Upper lobe of left lung (tissue), 6 donors: ENCODE measurements around the gene NFATC3. TPM values are rescaled to one million over a fixed set of nuclear protein-coding genes. Genes with fewer than 3 reads are reported as not detected.
"Not testable (repeated sequence)": the region's sequence is repeated elsewhere in the genome, so short reads cannot be mapped to it uniquely, and the experiment has no call there.

Experiments
- ATAC-seq, 2 donors: fragments of 200-7000 bp; cut with Tn5 transposase; one replicate each; pipeline ENCODE4 v1.9.1; 2022; ENCODE audit warnings: mild to moderate bottlenecking in 2 of 2, moderate library complexity in 2 of 2; ENCODE audit not compliant: low FRiP score in 2 of 2
- DNase-seq, 2 donors: peaks; one replicate each; pipeline ENCODE4 v3.0.0-alpha.2; 2019 to 2020
- H3K27ac ChIP-seq, 4 donors: fragments of 200-600 bp; sonication (generic); one replicate each; pipeline ENCODE4 v1.5.1; 2016 to 2019
- H3K27me3 ChIP-seq, 4 donors: fragments of 200-600 bp; sonication (generic); one replicate each; pipeline ENCODE4 v1.5.1; 2017 to 2019
- H3K36me3 ChIP-seq, 4 donors: fragments of 200-600 bp; sonication (generic); one replicate each; pipeline ENCODE4 v1.5.1; 2016 to 2019
- H3K4me1 ChIP-seq, 4 donors: fragments of 200-600 bp; sonication (generic); one replicate each; pipeline ENCODE4 v1.5.1; 2018 to 2019
- H3K4me3 ChIP-seq, 4 donors: fragments of 200-600 bp; sonication (generic); one replicate each; pipeline ENCODE4 v1.5.1; 2017 to 2019; ENCODE audit warnings: mild to moderate bottlenecking in 2 of 4, moderate library complexity in 1 of 4
- H3K9me3 ChIP-seq, 4 donors: fragments of 200-600 bp; sonication (generic); one replicate each; pipeline ENCODE4 v1.5.1; 2018 to 2019
- CTCF ChIP-seq, 6 experiments: fragments of 450-650 bp in 4 of 6; fragments of 200-600 bp in 2 of 6; sonication (generic) in 2 of 6; IDR thresholded peaks; one replicate each; pipeline ENCODE4 v1.5.1; 2016 to 2019; ENCODE audit warnings: antibody characterized with exemption in 6 of 6
- EP300 ChIP-seq, 4 donors: sonication (generic); formaldehyde crosslinking; IDR thresholded peaks; one replicate each; pipeline ENCODE4 v1.5.1; 2017; ENCODE audit warnings: antibody characterized with exemption in 4 of 4, control low read depth in 2 of 4
- POLR2A ChIP-seq, 4 donors: fragments of 450-650 bp; IDR thresholded peaks; one replicate each; pipeline ENCODE4 v1.5.1; 2016 to 2017; ENCODE audit warnings: antibody characterized with exemption in 4 of 4, mild to moderate bottlenecking in 2 of 4
- POLR2AphosphoS5 ChIP-seq, 2 donors: sonication (generic); formaldehyde crosslinking; IDR thresholded peaks; one replicate each; pipeline ENCODE4 v1.5.1; 2017; ENCODE audit warnings: antibody characterized with exemption in 2 of 2
- whole genome bisulfite sequencing, 2 donors: methylation state at CpG; one replicate each; pipeline ENCODE4 v1.1.5; 2017 to 2018; 5-methylcytosine and 5-hydroxymethylcytosine counted together
- total RNA-seq, 6 donors: library from RNA; depleted of rRNA in 4 of 6; stranded (reverse); fragments of >200 nt in 4 of 6; gene quantifications; one replicate each; pipeline versions ENCODE4 v1.1.0 to v1.2.1, GENCODE V29; 2016 to 2021
- donor health status: DM: no; HTN: no; CAD: no; lungs with moderate emphysema.
- donor health status: DM: no; HTN: yes; CAD: no; lungs with severe emphysema.

NFATC3 gene
- total RNA-seq, 6 donors from 2014 or later, result 49.1 to 95.3 (median 68.0) TPM

GRCh38 chr16:68090533-68090932, 5.4 kb downstream of the NFATC3 start:
- H3K27ac ChIP-seq, result peak overlapping the region in 1 of 4 donors; percentile 20
- H3K27me3 ChIP-seq, result no peaks in the 10 kb centered on the region
- DNase-seq, result no peak
- H3K36me3 ChIP-seq, result no peaks in the 10 kb centered on the region
- H3K4me3 ChIP-seq, result no peak overlapping the region
- WGBS, 2 donors, result 38 to 49% methylated on average over 3 of the region's 3 CpGs
- peaks cover 48 to 81% (median 67%) of the 10 kb centered on the region in 4 donors for H3K4me1 ChIP-seq
- no peaks in the 10 kb centered on the region for H3K9me3 ChIP-seq
- TF ChIP-seq POLR2A (IDR thresholded peaks at IDR 0.05) (no peak), POLR2AphosphoS5 (IDR thresholded peaks at IDR 0.05) (no peak), EP300 (IDR thresholded peaks at IDR 0.05) (no peak), CTCF (IDR thresholded peaks at IDR 0.05) (no peak)
- ATAC-seq, result no peak

- Histone ChIP-seq H3K9me3 (no peaks in the 10 kb centered on the region), H3K4me1 (peaks cover 48 to 80% (median 67%) of the 10 kb centered on the region in 4 donors), H3K27ac (peak overlapping the region in 3 of 4 donors; percentile 9 to 36 (median 10)), H3K27me3 (no peaks in the 10 kb centered on the region), H3K4me3 (no peak overlapping the region), H3K36me3 (no peaks in the 10 kb centered on the region)
- WGBS, 2 donors, result 76 to 92% methylated on average over 5 of the region's 5 CpGs
- no peak for DNase-seq
- TF ChIP-seq CTCF (IDR thresholded peaks at IDR 0.05) (no peak), POLR2AphosphoS5 (IDR thresholded peaks at IDR 0.05) (no peak), EP300 (IDR thresholded peaks at IDR 0.05) (no peak), POLR2A (IDR thresholded peaks at IDR 0.05) (no peak)
- no peak for ATAC-seq
These were observed 6.5 kb downstream of the NFATC3 start for GRCh38 chr16:68091380-68092261.

GRCh38 chr16:68092275-68092674, 7.1 kb downstream of the NFATC3 start:
- peaks cover 42 to 74% (median 62%) of the 10 kb centered on the region in 4 donors for H3K4me1 ChIP-seq

GRCh38 chr16:68093816-68094613, 8.8 kb downstream of the NFATC3 start:
- peak overlapping the region in 1 of 4 donors; percentile 7 for H3K27ac ChIP-seq
- WGBS, 2 donors, result 77 to 88% methylated on average over 5 of the region's 5 CpGs
- H3K4me1 ChIP-seq, result peaks cover 30 to 58% (median 46%) of the 10 kb centered on the region in 4 donors
- H3K36me3 ChIP-seq, result peaks cover 0 to 7% (median 0%) of the 10 kb centered on the region in 4 donors
- DNase-seq (no peak), ATAC-seq (peak in 1 of 2 donors; percentile 75)
- no peaks in the 10 kb centered on the region for H3K9me3 ChIP-seq
- TF ChIP-seq POLR2A (IDR thresholded peaks at IDR 0.05) (no peak), POLR2AphosphoS5 (IDR thresholded peaks at IDR 0.05) (no peak), EP300 (IDR thresholded peaks at IDR 0.05) (no peak), CTCF (IDR thresholded peaks at IDR 0.05) (peak in 3 of 6 experiments; percentile 31 to 39 (median 37))
- H3K4me3 ChIP-seq, result no peak overlapping the region
- H3K27me3 ChIP-seq, result no peaks in the 10 kb centered on the region

More at GRCh38 chr16:68092275-68092674, 7.1 kb downstream of the NFATC3 start:
- not testable (repeated sequence) for DNase-seq, H3K27me3 ChIP-seq, H3K4me3 ChIP-seq, H3K9me3 ChIP-seq, ATAC-seq, H3K36me3 ChIP-seq
- peak overlapping the region in 2 of 4 donors; percentile 9 to 36 for H3K27ac ChIP-seq
- WGBS, 2 donors, result 85 to 90% methylated on average over 10 of the region's 10 CpGs

GRCh38 chr16:68094614-68094934, 9.4 kb downstream of the NFATC3 start:
- Histone ChIP-seq H3K36me3 (peaks cover 0 to 9% (median 0%) of the 10 kb centered on the region in 4 donors), H3K27me3 (no peaks in the 10 kb centered on the region), H3K4me1 (peaks cover 30 to 53% (median 41%) of the 10 kb centered on the region in 4 donors), H3K4me3 (no peak overlapping the region), H3K9me3 (no peaks in the 10 kb centered on the region), H3K27ac (peak overlapping the region in 1 of 4 donors; percentile 7)
- no peak for DNase-seq
- 82 to 84% methylated on average over 4 of the region's 4 CpGs for WGBS, 2 donors
- no peak for ATAC-seq
- TF ChIP-seq POLR2A (IDR thresholded peaks at IDR 0.05) (no peak), CTCF (IDR thresholded peaks at IDR 0.05) (peak in 1 of 6 experiments; percentile 7), EP300 (IDR thresholded peaks at IDR 0.05) (no peak), POLR2AphosphoS5 (IDR thresholded peaks at IDR 0.05) (no peak)
